Adrenal gland (tissue), 5 donors: ENCODE data around the gene COL6A3.

Experiments
- CTCF ChIP-seq, 6 experiments: fragments of 450-650 bp in 4 of 6; fragments of 200-600 bp in 2 of 6; sonication (generic) in 1 of 6; IDR thresholded peaks; 1 replicate in 5 of 6; 2 replicates in 1 of 6; pipeline versions ENCODE4 v1.5.1 to v1.8.0; 2016 to 2021; ENCODE audit warnings: antibody characterized with exemption in 6 of 6, mild to moderate bottlenecking in 2 of 6, moderate library complexity in 1 of 6
- POLR2A ChIP-seq, 2 donors: fragments of 450-650 bp; IDR thresholded peaks; one replicate each; pipeline ENCODE4 v1.6.1; 2017; ENCODE audit warnings: antibody characterized with exemption in 2 of 2, mild to moderate bottlenecking in 2 of 2, moderate library complexity in 1 of 2
- donor health status: DM: no; HTN: no; CAD: no.

GRCh38 chr2:237324405-237324831, 89.5 kb downstream of the COL6A3 start:
- TF ChIP-seq CTCF (IDR thresholded peaks at IDR 0.05) = no peak
- TF ChIP-seq POLR2A (IDR thresholded peaks at IDR 0.05) = no peak
